ENCODE data around the gene SMARCA4.

The SMARCA4 gene

DNA sequence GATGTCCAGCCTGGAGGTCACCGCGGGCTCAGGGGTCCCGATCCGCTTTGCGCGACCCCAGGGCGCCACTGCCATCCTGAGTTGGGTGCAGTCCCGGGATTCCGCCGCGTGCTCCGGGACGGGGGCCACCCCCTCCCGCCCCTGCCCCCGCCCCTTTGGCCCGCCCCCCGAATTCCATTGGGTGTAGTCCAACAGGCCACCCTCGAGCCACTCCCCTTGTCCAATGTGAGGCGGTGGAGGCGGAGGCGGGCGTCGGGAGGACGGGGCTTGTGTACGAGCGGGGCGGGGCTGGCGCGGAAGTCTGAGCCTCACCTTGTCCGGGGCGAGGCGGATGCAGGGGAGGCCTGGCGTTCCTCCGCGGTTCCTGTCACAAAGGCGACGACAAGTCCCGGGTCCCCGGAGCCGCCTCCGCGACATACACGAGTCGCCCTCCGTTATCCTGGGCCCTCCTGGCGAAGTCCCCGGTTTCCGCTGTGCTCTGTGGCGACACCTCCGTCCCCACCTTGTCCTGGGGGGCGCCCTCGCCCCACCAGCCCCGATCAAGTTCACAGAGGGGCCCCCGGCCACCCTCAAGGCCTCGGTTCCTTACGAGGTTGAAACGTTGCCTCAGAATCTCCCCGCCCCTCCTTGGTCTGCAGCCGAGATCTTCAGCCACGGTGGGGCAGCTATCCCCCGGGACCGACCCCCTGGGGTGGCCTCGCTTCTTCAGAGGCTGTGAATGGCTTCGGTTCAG, 129.6 kb downstream of the SMARCA4 start (continued):
- TF ChIP-seq PRDM10 (tag by site-specific recombination; IDR thresholded peaks at IDR 0.05) (peak; percentile 80), ZNF394 (tag by site-specific recombination; IDR thresholded peaks at IDR 0.05; ENCODE audit: borderline replicate concordance) (no peak), RBAK (tag by site-specific recombination; IDR thresholded peaks at IDR 0.05) (no peak), KLF7 (tag by site-specific recombination; IDR thresholded peaks at IDR 0.05; ENCODE audit: borderline replicate concordance) (peak; percentile 68; the same call in 1 of the 2 replicates), KLF10 (tag by site-specific recombination; IDR thresholded peaks at IDR 0.05) (peak; percentile 31; the same call in 1 of the 2 replicates), ZFP37 (tag by site-specific recombination; IDR thresholded peaks at IDR 0.05) (0 out of 2 replicates have a peak, but pooled peaks have one; percentile 36), KLF17 (tag by site-specific recombination; IDR thresholded peaks at IDR 0.05) (peak; percentile 47), ZNF133 (tag by site-specific recombination; IDR thresholded peaks at IDR 0.05) (no peak), ZNF121 (tag by site-specific recombination; IDR thresholded peaks at IDR 0.05) (no peak), ZBTB20 (tag by site-specific recombination; IDR thresholded peaks at IDR 0.05) (peak; percentile 99), ZNF629 (tag by site-specific recombination; IDR thresholded peaks at IDR 0.05) (0 out of 2 replicates have a peak, but pooled peaks have one; percentile 37), ZNF324 (tag by site-specific recombination; IDR thresholded peaks at IDR 0.05) (peak; percentile 68), ZNF701 (tag by site-specific recombination; IDR thresholded peaks at IDR 0.05) (no peak), PRDM4 (tag by site-specific recombination; IDR thresholded peaks at IDR 0.05) (no peak), ZNF501 (tag by site-specific recombination; IDR thresholded peaks at IDR 0.05) (0 out of 2 replicates have a peak, but pooled peaks have one; percentile 19), ZXDB (tag by site-specific recombination; IDR thresholded peaks at IDR 0.05) (peak; percentile 64; the same call in 1 of the 2 replicates), ZIC2 (tag by site-specific recombination; IDR thresholded peaks at IDR 0.05) (peak; percentile 72), ZBTB8A (tag by site-specific recombination; IDR thresholded peaks at IDR 0.05) (peak; percentile 79), ZNF433 (tag by site-specific recombination; IDR thresholded peaks at IDR 0.05; ENCODE audit: low read depth) (no peak), ZSCAN5A (tag by site-specific recombination; IDR thresholded peaks at IDR 0.05) (peak; percentile 64; the same call in 1 of the 2 replicates), ZNF747 (tag by site-specific recombination; IDR thresholded peaks at IDR 0.05) (no peak)
- TF ChIP-seq, protein P1, sequence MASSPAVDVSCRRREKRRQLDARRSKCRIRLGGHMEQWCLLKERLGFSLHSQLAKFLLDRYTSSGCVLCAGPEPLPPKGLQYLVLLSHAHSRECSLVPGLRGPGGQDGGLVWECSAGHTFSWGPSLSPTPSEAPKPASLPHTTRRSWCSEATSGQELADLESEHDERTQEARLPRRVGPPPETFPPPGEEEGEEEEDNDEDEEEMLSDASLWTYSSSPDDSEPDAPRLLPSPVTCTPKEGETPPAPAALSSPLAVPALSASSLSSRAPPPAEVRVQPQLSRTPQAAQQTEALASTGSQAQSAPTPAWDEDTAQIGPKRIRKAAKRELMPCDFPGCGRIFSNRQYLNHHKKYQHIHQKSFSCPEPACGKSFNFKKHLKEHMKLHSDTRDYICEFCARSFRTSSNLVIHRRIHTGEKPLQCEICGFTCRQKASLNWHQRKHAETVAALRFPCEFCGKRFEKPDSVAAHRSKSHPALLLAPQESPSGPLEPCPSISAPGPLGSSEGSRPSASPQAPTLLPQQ (tag by site-specific recombination; IDR thresholded peaks at IDR 0.05) = peak; percentile 75
- TF ChIP-seq, protein P2, sequence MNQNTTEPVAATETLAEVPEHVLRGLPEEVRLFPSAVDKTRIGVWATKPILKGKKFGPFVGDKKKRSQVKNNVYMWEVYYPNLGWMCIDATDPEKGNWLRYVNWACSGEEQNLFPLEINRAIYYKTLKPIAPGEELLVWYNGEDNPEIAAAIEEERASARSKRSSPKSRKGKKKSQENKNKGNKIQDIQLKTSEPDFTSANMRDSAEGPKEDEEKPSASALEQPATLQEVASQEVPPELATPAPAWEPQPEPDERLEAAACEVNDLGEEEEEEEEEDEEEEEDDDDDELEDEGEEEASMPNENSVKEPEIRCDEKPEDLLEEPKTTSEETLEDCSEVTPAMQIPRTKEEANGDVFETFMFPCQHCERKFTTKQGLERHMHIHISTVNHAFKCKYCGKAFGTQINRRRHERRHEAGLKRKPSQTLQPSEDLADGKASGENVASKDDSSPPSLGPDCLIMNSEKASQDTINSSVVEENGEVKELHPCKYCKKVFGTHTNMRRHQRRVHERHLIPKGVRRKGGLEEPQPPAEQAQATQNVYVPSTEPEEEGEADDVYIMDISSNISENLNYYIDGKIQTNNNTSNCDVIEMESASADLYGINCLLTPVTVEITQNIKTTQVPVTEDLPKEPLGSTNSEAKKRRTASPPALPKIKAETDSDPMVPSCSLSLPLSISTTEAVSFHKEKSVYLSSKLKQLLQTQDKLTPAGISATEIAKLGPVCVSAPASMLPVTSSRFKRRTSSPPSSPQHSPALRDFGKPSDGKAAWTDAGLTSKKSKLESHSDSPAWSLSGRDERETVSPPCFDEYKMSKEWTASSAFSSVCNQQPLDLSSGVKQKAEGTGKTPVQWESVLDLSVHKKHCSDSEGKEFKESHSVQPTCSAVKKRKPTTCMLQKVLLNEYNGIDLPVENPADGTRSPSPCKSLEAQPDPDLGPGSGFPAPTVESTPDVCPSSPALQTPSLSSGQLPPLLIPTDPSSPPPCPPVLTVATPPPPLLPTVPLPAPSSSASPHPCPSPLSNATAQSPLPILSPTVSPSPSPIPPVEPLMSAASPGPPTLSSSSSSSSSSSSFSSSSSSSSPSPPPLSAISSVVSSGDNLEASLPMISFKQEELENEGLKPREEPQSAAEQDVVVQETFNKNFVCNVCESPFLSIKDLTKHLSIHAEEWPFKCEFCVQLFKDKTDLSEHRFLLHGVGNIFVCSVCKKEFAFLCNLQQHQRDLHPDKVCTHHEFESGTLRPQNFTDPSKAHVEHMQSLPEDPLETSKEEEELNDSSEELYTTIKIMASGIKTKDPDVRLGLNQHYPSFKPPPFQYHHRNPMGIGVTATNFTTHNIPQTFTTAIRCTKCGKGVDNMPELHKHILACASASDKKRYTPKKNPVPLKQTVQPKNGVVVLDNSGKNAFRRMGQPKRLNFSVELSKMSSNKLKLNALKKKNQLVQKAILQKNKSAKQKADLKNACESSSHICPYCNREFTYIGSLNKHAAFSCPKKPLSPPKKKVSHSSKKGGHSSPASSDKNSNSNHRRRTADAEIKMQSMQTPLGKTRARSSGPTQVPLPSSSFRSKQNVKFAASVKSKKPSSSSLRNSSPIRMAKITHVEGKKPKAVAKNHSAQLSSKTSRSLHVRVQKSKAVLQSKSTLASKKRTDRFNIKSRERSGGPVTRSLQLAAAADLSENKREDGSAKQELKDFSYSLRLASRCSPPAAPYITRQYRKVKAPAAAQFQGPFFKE (tag by site-specific recombination; IDR thresholded peaks at IDR 0.05; ENCODE audit: borderline replicate concordance) = no peak

Measured in HEK293 (cell line).